WERI-Rb-1 (cell line): ENCODE results near the gene IWS1.

Source experiments
- DNase-seq: peaks from one replicate; pipeline ENCODE4 v3.0.0-alpha.2; 2020
- H3K27ac ChIP-seq: fragments of 250-450 bp; sonication (Bioruptor Pico); 2 replicates; pipeline ENCODE4 v1.5.1; 2020; ENCODE audit warnings: mild to moderate bottlenecking, moderate library complexity
- H3K27me3 ChIP-seq: fragments of 250-450 bp; sonication (Bioruptor Pico); 2 replicates; pipeline ENCODE4 v1.5.1; 2021; ENCODE audit warnings: mild to moderate bottlenecking, low read depth, moderate library complexity; ENCODE audit not compliant: insufficient read depth, severe bottlenecking
- H3K36me3 ChIP-seq: fragments of 250-450 bp; sonication (Bioruptor Pico); 2 replicates; pipeline ENCODE4 v1.5.1; 2020; ENCODE audit warnings: mild to moderate bottlenecking, moderate library complexity
- H3K4me3 ChIP-seq: 2 replicates; pipeline ENCODE4 v1.5.1; 2011; ENCODE audit warnings: low read depth, mild to moderate bottlenecking, control low read depth, low read length
- H3K9me3 ChIP-seq: fragments of 250-450 bp; sonication (Bioruptor Pico); 2 replicates; pipeline ENCODE4 v1.5.1; 2021; ENCODE audit warnings: mild to moderate bottlenecking, moderate library complexity; ENCODE audit not compliant: severe bottlenecking
- TF ChIP-seq, protein P1 (sequence below): IDR thresholded peaks from 2 replicates; pipeline ENCODE4 v1.5.1; 2011; ENCODE audit warnings: low read depth, mild to moderate bottlenecking, control low read depth, inconsistent platforms, low read length

IWS1 gene

DNA sequence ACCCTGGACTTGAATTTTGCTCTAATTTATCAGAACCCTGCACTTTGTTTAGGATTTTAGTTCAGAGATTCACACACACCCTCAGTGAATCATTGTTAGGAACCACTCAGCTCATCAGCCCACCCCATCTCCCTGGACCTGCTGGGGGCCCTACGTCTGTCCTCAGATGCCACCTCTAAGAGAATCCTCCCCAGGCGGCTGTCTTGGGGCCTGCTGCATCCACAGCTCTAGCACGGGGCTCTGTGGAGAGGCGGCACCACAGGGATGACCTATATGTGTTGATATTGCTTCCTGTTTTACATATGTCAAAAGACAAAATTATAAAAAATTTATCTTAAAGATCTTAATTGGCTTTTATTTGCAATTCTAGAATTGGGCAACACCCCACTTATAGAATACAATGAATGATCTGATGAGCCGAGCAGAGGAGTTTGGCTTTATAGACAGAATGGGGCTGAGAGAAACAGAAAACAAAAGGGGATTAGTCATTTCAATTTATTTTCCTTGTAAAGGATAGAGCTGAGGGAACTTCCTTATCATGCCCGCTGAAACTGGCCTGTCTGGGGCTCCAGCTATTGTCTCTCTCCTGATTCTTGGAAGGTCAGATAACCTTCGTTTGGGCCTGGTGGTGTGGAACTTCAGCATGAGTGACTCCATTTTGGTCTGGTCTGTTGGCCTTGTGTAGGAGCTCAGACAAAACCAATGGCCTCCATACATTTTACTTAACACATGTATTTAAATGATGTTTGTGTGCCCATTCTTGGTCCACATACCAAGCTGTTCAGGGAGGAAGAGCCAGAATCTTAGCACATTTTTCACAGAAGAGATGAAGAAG lies 10.6 kb upstream of the IWS1 start:
- Histone ChIP-seq H3K9me3 (peaks cover 3% of the 10 kb centered on the region), H3K4me3 (no peak overlapping the region), H3K27ac (no peak overlapping the region), H3K36me3 (no peaks in the 10 kb centered on the region), H3K27me3 (no peaks in the 10 kb centered on the region)
- TF ChIP-seq, protein P1, sequence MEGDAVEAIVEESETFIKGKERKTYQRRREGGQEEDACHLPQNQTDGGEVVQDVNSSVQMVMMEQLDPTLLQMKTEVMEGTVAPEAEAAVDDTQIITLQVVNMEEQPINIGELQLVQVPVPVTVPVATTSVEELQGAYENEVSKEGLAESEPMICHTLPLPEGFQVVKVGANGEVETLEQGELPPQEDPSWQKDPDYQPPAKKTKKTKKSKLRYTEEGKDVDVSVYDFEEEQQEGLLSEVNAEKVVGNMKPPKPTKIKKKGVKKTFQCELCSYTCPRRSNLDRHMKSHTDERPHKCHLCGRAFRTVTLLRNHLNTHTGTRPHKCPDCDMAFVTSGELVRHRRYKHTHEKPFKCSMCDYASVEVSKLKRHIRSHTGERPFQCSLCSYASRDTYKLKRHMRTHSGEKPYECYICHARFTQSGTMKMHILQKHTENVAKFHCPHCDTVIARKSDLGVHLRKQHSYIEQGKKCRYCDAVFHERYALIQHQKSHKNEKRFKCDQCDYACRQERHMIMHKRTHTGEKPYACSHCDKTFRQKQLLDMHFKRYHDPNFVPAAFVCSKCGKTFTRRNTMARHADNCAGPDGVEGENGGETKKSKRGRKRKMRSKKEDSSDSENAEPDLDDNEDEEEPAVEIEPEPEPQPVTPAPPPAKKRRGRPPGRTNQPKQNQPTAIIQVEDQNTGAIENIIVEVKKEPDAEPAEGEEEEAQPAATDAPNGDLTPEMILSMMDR: no peak
- no peak for DNase-seq

DNA sequence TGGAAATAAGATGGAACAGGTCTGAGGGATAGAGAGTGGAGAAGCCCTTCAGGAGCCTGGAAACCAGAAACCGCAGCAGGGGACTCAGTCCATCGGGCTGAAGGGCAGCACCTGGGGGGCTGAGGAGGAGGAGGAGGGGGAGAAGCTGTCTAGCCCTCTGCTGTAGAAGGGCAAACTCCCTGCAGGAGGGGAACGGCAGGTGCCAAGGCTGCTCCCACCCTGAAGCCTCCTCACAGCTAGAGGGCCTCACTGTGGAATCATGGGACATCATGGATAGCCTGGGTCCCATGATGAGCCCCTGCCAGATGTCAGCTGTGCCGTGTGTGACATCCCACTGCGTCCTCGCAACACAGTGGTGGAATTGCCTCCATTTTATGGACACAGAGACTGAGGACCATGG lies 9.6 kb upstream of the IWS1 start:
- Histone ChIP-seq H3K27me3 (no peaks in the 10 kb centered on the region), H3K9me3 (peaks cover 3% of the 10 kb centered on the region), H3K4me3 (no peak overlapping the region), H3K36me3 (no peaks in the 10 kb centered on the region), H3K27ac (no peak overlapping the region)
- TF ChIP-seq, protein P1: no peak
- DNase-seq: no peak

DNA sequence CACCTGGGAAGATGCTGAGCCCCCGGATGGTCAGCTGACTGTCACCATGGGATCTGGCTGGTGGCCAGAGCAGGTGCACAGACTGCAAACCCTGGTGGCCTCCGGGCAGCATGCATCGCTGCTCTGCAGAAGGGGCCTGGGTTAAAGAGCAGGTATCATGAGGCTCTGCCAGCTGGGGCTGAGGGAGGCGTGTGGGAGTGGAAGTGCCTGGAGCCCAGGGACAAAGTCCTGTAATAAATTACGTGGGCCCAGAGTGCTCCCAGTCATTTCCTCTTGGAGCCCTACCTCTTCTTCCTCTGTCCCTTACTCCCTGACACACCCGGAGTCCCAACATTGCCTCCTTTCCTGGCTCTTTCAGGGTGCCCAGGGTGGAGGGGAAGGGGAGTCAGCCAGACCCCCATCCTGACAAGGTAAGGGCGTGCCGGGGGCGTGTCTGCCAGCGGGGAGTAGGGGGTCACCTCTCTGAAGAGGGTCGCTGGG lies 9.2 kb upstream of the IWS1 start, which contains the start of gene MYO7B:
Gene MYO7B (plus strand): TSS at position 262 of the 480 bp plus-strand sequence. CDS start 24,040 bp downstream, outside the sequence.
- H3K27me3 ChIP-seq: no peaks in the 10 kb centered on the region
- DNase-seq: no peak
- no peaks in the 10 kb centered on the region for H3K36me3 ChIP-seq
- no peak within 1 kb of the TSS for H3K27ac ChIP-seq
- H3K4me3 ChIP-seq: no peak within 1 kb of the TSS
- TF ChIP-seq, protein P1: no peak
- H3K9me3 ChIP-seq: no peaks in the 10 kb centered on the region

DNA sequence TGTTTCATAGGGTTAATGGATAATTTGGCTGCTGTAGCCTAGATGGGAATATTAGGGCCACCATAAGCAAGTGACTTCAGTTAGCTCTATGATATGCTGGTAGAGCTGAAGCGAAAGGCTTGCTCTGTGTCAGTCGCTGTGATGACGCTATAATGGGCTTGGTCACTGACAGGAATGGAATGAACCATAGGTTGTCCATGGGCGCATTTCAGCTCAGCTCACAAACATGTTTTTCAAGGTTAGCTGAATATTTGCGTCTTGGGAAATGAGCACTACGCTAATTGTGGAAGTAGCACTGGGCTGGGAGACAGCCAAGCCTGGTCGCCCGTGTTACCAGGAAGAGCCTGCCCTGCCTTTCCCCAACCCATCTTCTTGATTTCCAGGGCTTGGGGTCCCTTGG lies 6.0 kb upstream of the IWS1 start:
- H3K27me3 ChIP-seq: no peaks in the 10 kb centered on the region
- TF ChIP-seq, protein P1: no peak
- H3K4me3 ChIP-seq: no peak overlapping the region

DNA sequence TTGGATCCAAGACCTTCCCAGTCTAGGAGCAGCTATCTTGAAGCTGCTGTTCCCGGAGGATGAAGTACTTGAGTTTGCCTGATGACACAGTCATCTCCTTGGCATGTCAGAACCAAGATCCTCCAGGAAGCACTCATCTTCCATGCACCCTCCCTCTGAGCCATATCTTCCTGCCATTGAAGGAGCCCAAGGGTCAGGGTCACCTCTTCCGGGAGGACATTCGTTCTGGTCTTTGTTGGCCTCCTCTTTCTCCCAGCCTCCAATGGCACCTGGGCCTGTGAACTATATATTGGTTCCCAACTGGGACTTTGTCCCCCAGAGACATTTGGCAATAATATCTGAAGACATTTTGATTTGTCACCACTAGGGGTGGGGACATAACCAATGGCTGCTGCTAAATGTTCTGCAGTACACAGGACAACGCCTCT lies 4.9 kb upstream of the IWS1 start:
- DNase-seq: no peak
- H3K36me3 ChIP-seq: peaks cover under 1% of the 10 kb centered on the region
- H3K4me3 ChIP-seq: no peak overlapping the region
- TF ChIP-seq, protein P1: no peak
- H3K27ac ChIP-seq: no peak overlapping the region
- H3K27me3 ChIP-seq: no peaks in the 10 kb centered on the region
- H3K9me3 ChIP-seq: no peaks in the 10 kb centered on the region

More for the DNA sequence above, 6.0 kb upstream of the IWS1 start:
- Histone ChIP-seq H3K36me3 (no peaks in the 10 kb centered on the region), H3K27ac (no peak overlapping the region), H3K9me3 (no peaks in the 10 kb centered on the region)
- no peak for DNase-seq
